GM18867 (cell line): Measurements from ENCODE around the gene GPC3.
"Not testable (repeated sequence)": the region's sequence is repeated elsewhere in the genome, so short reads cannot be mapped to it uniquely, and the experiment has no call there.

ENCODE experiments used
- ATAC-seq: cut with Tn5 transposase; IDR thresholded peaks from one replicate; pipeline ENCODE4 v1.9.1; 2021; ENCODE audit warnings: mild to moderate bottlenecking, moderate library complexity; ENCODE audit not compliant: unreplicated experiment

GPC3 gene

DNA sequence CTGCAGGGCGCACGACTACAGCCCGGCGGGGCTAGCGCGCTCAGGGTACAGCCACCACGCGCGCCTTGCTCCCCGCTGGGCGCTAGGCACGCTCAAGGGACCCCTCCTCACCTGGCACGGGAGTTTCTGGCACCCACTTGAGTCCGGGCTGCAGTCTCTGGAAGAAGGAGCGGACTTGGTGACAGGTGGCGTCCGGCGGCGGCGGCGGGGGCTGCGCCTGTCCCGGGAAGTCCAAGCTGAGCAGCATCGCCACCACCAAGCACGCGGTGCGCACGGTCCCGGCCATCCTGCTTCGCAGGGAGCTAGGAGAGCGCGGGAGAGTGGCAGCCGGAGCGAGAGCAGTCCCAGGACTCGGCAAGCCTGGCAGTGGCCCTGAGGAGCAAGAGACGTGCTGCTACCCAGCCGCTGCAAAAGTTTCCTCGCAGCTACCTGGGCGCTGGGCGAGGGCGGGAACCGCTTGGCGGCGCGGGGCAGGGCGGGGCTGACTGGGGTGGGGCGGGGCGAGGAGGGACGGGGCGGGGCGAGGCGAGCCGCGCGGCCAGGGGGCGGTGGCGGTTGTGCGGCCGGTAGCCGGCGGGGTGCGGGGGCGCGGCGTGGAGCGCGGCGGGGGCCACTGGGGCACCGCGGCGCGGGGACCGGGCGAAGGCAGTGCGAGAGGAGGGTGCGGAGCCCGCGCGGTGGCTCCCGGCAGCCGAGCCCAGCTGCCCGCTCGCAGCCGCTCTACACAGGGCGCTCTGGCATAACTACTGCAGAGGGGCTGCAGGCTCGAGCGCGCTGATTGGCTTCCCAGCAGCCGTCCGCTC is at the start of gene GPC3:
GPC3 (minus strand) TSS at position 431 of the 803 bp plus-strand sequence.
- ATAC-seq: no peak

DNA sequence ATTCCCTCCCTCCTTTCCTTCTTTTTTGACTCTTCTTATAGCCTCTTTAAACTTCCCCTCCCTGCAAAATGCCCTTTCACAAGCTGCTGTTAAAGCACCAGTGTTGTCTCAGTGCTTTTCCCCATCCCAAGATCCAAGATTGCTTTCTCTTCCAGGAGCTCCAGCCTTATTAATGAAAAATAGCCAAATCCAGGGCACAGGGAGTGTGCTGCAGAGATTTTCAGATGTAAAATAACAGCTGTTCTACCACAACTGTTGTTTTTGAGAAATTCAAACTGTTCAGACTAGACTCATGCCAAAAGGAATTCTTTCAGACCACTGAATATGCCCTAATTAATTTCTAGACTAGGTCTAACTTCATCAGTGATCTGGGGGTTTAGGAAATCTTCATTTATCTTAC is 47.0 kb upstream of the GPC3 start:
- no peak for ATAC-seq

DNA sequence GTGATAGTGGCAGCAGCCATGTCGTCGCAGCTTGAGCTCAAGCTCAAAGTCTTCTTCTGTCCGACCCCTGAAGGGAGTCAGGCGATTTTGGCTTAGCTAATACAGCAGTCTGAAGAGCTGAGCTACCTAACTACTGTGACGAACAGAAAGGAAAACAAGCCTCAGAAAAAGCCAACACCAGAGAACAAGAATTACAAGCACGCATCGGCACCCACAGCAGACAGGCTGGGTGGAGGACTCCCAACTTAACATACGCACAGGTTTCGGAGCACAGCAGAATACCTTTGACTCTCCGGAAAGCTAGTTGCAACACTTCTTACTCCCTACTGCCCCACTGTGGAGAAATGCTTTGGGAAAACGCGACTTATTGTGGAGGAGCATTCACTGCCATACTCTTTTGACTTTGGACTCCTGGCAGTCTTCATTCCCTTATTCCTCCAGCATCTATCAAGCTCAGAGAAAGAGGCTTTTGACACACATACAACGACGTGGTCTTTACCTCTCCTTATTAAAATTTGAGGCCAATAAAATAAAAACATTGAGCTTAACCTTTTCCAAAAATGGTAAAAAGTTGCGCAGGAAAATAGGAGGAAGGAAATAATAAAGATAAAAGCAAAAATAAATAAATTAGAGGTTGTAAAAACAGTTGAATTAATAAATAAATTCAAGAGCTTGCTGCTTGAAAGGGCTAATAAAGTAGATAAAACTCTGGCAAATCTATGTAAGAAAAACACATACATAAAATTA is 41.3 kb upstream of the GPC3 start:
- no peak for ATAC-seq

DNA sequence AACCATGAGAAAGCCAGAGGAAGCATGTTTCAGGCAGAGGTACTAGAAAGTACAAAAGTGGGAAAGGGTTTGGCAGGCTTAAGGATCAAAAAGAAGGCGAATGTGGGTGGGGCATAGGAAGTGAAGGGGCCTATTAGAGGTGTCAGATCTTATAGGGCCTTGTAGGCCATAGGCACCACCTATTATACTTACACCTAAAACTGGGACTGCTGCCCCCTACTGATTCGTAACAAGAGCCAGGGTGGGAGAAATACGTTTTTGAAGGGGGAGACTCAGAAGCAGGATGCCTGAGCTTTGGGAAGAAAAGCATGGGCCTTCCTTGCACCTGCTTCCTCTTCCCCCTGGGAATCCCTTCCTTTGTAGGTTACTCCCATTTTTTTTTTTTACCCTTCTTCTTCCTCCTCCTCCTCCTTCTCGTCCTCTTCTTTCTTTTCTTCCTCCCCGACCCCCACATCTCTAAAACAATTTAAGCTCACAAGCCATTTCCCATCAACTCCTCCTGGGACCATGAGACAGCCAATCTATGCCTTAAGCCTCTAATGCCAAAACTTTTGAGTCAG is 40.7 kb upstream of the GPC3 start:
- ATAC-seq: no peak

DNA sequence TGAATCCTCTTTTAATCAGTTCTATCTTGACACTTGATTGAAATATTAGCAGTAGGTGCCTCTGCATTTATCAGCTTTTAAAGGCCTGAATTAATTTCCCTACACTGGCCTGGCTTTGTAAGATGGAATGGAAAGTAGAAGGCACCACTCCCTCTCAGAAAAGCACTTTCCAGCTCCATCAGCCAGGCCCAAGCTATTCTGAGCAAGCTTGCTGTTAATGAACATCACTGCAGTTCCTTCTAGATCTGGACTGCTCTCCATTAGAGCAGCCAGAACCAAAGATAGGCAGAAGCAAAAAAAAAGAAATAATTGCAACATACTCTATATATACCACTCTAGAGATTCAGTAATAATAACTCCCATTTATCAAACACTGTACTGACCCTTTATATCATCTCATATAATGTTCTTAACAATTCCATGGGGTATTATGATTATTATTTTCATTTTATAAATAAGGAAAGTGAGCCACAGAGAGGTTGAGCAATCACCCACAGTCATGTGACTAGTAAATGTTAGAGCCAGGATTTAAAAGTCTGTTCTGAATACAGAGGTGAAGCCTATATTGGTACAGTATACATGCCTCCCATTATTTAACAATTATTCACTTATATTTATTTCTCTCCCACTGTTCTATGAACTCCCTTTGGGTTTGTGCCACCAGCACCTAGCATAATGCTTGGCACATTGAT is 39.4 kb upstream of the GPC3 start:
- ATAC-seq: no peak

DNA sequence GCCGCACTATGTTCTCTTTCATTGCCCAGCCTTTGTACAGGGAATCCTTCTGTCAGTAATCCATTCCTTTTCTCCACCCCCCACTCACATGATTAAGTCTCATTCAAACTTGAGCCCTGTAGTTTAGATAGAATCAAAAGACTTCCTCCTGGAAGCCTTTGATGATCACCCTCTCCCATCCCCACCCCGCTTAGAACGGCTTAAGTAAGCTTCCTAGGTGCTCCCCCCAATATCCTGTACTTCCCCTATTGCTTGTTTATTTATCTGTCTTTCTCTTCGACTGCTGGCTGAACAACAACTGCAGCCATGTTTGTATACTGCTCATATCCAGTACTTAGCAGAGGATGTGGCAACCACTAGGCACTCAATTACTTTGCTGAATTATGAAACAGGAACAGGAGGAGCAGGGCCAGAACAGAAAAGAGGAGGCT is 38.5 kb upstream of the GPC3 start:
- no peak for ATAC-seq

DNA sequence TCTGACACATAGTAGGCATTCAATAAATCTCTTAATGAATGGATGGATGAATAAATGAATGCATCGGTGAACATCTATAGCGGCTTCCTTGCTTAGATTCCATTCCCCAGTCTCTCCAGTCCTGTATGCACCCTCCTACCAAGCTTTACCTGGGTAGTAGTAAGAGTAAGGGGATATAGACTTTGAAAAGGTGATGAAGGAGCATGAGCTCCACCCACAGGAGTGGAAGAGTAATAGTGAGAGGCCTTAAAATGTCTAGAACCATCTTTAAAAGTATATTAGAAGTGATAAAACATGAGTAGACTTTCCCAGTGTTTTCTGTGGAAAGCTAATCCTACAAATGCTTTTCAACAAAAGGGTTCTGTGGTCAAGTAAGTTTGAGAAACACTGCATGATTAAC is 35.5 kb upstream of the GPC3 start:
- no peak for ATAC-seq

DNA sequence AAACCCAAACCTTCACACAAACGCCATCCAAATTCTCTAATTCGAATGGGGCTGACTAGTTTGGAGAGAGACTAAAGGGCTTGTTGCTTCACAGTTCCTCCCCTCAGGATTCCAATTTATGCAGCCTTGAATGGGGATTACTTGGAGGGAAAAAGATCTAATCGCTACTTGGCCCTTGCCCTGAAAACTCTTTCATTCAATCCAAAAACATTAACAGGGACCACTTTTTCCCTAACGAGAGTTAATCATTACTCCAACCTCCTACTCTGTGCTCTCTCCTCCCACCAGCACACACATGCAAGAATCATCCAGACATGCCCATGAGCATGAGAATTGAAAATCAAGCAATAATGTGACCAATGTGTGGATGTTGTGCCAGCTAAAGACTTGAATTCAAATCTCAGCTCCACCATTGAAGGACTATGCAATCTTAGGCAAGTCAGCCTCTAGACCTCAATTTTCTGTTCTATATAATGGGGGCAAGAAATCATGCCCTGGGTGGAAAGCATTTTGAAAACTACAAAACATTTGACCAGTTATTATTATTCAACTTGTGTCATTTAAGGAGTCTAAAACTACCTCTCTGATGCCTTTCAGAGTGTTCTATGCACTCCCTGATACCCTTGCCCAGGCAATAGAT is 34.3 kb upstream of the GPC3 start:
- ATAC-seq: no peak

DNA sequence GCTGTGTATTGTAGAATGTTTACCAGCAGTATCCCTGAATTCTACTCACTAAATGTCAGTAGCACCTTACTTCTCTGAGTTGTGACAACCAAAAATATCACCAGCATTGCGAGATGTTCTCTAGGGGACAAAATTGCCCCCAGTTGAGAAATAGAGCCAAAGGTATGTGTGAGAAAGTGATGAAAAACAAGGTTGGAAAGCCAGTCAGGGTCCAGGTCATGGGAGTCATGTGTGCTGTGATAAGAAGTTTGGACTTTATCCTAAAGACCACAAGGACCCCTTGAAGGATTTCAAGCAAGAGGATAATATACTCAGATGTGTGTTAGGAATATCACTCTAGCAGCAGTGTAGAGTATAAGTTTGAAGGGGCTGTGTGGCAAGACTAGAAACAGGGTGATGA is 30.9 kb upstream of the GPC3 start:
- ATAC-seq: not testable (repeated sequence)

DNA sequence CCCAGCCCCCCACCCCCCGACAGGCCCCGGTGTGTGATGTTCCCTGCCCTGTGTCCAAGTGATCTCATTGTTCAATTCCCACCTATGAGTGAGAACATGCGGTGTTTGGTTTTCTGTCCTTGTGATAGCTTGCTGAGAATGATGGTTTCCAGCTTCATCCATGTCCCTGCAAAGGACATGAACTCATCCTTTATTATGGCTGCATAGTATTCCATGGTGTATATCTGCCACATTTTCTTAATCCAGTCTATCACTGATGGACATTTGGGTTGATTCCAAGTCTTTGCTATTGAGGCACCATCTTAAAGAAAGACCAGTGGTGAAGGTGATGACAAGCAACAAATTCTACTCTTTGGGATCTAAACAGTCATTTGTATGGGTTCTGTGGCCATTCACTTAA is 30.1 kb upstream of the GPC3 start:
- ATAC-seq: not testable (repeated sequence)

DNA sequence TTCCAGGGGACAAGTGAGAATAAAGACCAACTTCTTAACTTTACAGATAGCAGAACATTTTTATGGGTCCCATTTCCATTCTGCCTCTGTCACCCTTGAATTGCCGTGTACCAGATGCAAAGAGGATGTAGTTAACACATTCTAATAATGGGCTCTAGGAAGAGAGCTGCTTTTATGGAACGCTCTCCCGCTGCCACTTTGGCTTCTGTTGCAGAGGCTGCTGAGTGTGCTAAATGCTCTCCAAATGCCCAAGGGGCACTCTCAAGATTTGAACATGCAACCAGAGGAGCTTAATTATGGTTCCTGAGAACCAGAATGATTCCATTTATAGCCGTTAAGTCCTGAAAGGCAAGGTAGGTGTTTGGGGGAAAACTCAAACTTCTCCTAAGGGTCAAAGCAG is 28.1 kb upstream of the GPC3 start:
- no peak for ATAC-seq

DNA sequence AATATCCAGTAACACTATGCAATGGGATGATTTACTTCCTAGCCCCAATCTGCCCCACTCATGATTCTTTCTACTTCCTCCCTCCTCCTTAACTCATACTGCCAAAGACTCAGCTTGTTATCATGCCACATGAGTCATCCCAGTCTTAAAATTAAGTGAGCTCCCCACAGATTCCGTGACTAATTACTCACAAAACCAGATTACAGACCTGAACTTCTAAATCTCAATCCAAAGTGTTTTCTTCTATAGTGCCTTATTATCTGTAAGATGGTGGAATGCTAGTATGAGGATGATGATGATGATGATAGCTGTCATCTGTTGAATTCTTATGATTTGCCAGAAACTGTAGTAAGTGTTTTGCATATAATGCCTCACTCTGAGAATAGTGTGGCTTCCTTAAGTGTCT is 27.7 kb upstream of the GPC3 start:
- no peak for ATAC-seq

DNA sequence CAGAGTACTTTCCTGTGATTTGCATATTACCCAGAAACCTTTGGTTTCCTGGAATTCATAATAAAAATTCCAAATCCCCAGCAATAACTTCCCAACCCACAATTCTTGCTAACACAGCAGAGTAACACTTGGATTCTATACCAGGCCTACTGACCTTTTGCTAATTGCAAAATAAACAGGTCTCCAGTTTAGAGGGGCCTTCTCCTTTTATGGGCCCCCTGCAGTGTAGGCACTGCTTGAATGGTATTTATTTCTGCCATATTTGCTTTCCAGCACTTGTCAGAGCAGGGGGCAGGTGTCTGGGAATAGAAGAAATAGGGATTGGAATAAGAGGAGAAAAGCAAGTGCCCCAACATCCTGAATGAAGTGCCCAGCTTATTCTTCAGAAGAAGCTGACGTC is 25.3 kb upstream of the GPC3 start:
- ATAC-seq: no peak

DNA sequence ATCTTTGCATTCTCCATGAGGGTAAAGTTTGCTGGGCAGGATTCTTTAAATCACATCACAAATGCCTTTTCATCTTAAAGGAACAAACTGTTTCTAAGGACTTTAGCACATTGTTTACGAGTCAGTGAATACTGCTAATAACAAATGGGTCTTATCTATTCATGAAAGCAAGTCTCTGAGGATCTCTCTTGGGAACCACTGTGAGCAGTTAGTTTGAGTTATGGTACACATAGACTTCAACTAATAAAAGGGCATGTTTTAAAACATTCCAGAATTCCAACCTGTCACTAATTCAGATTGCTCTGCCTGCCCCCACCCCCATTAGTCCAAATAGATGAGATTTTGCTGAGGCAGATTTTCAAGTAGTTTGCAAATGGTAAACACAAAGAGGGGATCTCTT is 22.3 kb upstream of the GPC3 start:
- ATAC-seq: no peak

DNA sequence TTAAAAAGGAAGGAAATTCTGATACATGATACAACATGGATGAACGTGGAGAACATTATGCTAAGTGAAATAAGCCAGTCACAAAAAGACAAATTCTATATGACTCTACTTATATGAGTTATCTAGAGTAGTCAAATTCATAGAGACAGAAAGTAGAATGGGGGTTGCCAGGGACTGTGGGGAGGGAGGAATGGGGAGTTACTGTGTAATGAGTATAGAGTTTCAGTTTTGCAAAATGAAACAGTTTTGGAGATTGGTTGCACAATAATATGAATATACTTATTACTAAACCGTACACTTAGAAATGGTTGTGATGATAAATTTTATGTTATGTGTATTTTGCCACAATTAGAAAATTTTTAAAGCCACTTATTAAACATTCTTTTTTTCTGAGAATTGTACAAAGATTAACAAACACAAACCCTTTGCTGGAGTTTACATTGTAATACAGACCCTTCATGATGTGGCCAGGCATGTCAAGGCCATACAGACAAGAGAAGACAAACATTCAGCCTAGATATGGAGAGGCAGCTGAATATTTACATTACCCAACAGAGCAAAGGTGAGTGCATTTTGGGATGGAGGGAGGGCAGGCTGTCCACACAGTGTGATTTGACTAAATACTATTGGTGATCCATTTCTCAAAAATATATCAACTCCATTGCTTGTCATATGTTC is 21.2 kb upstream of the GPC3 start:
- no peak for ATAC-seq

DNA sequence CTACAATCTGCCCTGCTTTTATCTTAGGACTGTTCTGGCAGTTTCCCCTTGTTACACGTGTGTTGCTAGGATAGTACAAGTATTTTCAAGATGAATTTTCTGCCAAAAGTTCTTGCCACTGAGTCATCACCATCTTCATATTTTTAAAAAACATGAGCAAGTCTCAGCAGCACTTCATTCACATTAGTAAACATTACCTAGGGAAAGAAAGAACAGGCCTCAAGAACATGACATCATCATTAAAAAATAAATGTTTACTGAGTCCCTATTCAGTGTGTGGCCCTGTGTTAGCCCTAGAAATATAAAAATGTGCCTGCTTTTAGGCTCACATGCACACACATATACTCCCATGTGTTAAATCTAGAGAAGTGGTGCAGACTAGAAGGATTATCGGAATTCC is 18.7 kb upstream of the GPC3 start:
- ATAC-seq: no peak

DNA sequence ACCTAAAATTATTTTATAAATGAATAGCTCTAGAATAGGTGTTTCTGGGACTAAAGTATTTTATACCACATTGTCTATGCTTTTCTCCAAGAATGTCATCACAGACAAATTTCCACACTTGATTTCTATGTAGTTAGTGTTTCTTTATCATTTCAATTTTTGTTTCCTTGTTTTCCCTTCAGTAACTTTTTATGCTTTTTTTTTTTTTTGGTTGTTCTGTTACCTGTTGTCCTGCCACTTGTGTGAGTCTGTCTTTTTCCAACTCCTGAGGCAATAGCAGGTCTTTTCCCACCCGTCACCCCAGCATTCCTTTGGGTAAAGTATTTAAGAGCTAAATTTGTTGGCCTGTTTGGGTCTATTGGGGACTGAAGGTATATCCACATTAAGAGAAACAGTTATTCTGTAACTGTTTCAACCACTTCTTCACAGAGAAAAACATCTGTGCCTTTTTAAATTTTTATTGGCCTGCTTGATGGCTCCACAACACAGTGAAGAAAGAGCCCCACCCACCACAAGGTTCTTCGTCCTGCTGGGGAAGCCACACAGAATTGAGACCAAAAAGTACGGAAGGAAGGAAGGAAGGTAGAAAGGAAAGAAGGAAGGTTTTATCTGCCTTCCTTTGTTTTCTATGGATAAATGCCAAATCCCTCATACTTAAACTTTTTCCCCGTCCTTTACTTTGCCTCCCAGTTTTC is 17.7 kb upstream of the GPC3 start:
- ATAC-seq: no peak

DNA sequence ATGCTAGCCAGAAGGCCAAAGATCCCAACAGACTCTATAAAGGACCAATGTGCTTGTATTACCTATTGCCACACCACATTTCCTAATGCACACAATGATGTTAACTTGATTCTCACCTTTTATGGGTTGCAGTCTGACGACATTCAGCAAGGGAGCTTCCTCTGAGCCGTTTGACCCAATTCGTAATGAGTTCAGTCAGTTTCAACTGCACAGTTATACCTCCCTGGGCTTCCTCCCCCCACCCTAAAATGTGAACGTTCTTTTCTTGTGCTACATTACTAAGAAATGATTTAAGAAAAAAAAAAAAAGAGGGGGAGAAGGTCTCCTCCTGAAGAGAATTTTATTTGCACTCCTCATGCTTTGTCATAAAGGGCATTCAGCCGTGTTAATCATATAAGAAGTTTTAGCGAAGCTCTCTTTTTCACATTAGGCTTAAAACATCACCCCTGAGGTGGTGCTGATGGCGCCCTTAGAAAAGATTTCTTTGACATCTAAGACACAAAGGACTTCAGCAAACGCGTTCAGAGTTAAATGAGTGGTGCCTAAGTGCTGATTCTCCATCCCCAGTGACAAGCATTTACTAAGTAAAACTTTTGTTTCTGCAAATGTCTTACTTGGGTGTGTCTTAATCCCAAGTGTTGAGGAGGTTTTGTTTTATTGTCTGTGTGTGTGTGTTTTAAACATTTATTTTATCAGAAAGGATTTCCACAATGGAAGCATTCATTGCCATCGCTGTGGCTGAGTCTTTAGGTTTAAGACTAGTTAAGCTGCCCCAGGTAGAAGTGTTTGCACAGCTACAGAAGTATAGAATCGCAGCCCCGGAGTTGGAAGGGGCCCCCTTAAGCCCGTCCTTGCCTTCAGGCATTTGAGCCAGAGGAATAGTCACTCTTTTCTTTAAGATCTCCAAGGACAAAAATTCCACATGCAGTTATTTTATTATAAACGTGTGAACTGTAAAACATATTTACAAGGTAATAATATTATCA is 15.2 kb upstream of the GPC3 start:
- no peak for ATAC-seq
